MM.1S (cell line): ENCODE data around the gene UNC93A.

Source experiments
- DNase-seq: peaks from one replicate; pipeline ENCODE4 v3.0.0-alpha.2; 2015
- H2AFZ ChIP-seq: fragments of 300-600 bp; sonication (generic); 2 replicates; pipeline ENCODE4 v1.6.0; 2016; ENCODE audit warnings: antibody characterized with exemption, low read length
- H3F3A ChIP-seq: fragments of 300-600 bp; sonication (generic); 2 replicates; pipeline ENCODE4 v1.6.1; 2016; ENCODE audit warnings: mild to moderate bottlenecking, antibody characterized with exemption, low read length, moderate library complexity, mixed read lengths; ENCODE audit not compliant: insufficient read depth
- H3K27ac ChIP-seq: fragments of 300-600 bp; sonication (generic); 2 replicates; pipeline ENCODE4 v1.5.1; 2016; ENCODE audit warnings: mild to moderate bottlenecking, low read length
- H3K27me3 ChIP-seq: fragments of 300-600 bp; sonication (generic); replicated peaks from 2 replicates; pipeline ENCODE4 v1.6.0; 2016; ENCODE audit warnings: low read length; ENCODE audit not compliant: insufficient read depth
- H3K36me3 ChIP-seq: fragments of 300-600 bp; sonication (generic); replicated peaks from 2 replicates; pipeline ENCODE4 v1.6.1; 2016; ENCODE audit warnings: mild to moderate bottlenecking, low read length, mixed read lengths; ENCODE audit not compliant: insufficient read depth
- H3K4me1 ChIP-seq: fragments of 300-600 bp; sonication (generic); 2 replicates; pipeline ENCODE4 v1.6.1; 2016; ENCODE audit warnings: low read length, mixed read lengths
- H3K4me2 ChIP-seq: fragments of 300-600 bp; sonication (generic); 2 replicates; pipeline ENCODE4 v1.6.0; 2016; ENCODE audit warnings: low read depth, low read length
- H3K4me3 ChIP-seq: fragments of 300-600 bp; sonication (generic); 2 replicates; pipeline ENCODE4 v1.5.1; 2016; ENCODE audit warnings: low read length, mixed read lengths
- H3K79me2 ChIP-seq: fragments of 300-600 bp; sonication (generic); 2 replicates; pipeline ENCODE4 v1.6.1; 2016; ENCODE audit warnings: mixed run types, low read length, mixed read lengths
- H3K9ac ChIP-seq: fragments of 300-600 bp; sonication (generic); 2 replicates; pipeline ENCODE4 v1.6.1; 2016; ENCODE audit warnings: low read length, mixed read lengths
- H3K9me2 ChIP-seq: fragments of 300-600 bp; sonication (generic); replicated peaks from 2 replicates; pipeline ENCODE4 v1.6.1; 2016; ENCODE audit warnings: mild to moderate bottlenecking, low read length, mixed read lengths; ENCODE audit not compliant: insufficient read depth
- H3K9me3 ChIP-seq: fragments of 300-600 bp; sonication (generic); replicated peaks from 2 replicates; pipeline ENCODE4 v1.6.1; 2016; ENCODE audit warnings: mild to moderate bottlenecking, low read length, mixed read lengths; ENCODE audit not compliant: insufficient read depth
- H4K20me1 ChIP-seq: fragments of 300-600 bp; sonication (generic); 2 replicates; pipeline ENCODE4 v1.6.1; 2016; ENCODE audit warnings: mild to moderate bottlenecking, low read length, moderate library complexity, mixed read lengths; ENCODE audit not compliant: insufficient read depth
- CTCF ChIP-seq: fragments of 300-600 bp; sonication (generic); IDR thresholded peaks from 2 replicates; pipeline ENCODE4 v1.5.1; 2016; ENCODE audit warnings: antibody characterized with exemption, low read length, mixed read lengths
- EZH2 ChIP-seq: fragments of 300-600 bp; sonication (generic); optimal IDR thresholded peaks from 2 replicates; pipeline ENCODE3; 2017; ENCODE audit warnings: low read depth, mild to moderate bottlenecking, antibody characterized with exemption, low read length, mixed read lengths
- EZH2phosphoT487 ChIP-seq: fragments of 300-600 bp; sonication (generic); IDR thresholded peaks from 2 replicates; pipeline ENCODE4 v1.6.1; 2018; ENCODE audit warnings: antibody characterized with exemption, low read length

UNC93A gene

GRCh38 chr6:167327391-167327790, 36.3 kb downstream of the UNC93A start:
- H3K9ac ChIP-seq = no peak overlapping the region
- DNase-seq = no peak
- no peak overlapping the region for H2AFZ ChIP-seq
- no peak overlapping the region for H3K4me2 ChIP-seq
- no peaks in the 10 kb centered on the region for H3F3A ChIP-seq
- no peak overlapping the region for H3K4me3 ChIP-seq
- no peak for TF ChIP-seq EZH2
- no peak for TF ChIP-seq EZH2phosphoT487
- no peak for TF ChIP-seq CTCF
- H3K27ac ChIP-seq = no peak overlapping the region
- H3K9me3 ChIP-seq = no peaks in the 10 kb centered on the region
- H4K20me1 ChIP-seq = no peaks in the 10 kb centered on the region
- H3K79me2 ChIP-seq = no peaks in the 10 kb centered on the region
- no peaks in the 10 kb centered on the region for H3K4me1 ChIP-seq
- no peaks in the 10 kb centered on the region for H3K9me2 ChIP-seq
- H3K27me3 ChIP-seq = no peaks in the 10 kb centered on the region
- no peaks in the 10 kb centered on the region for H3K36me3 ChIP-seq

- DNase-seq = no peak
- no peak overlapping the region for H2AFZ ChIP-seq
- no peaks in the 10 kb centered on the region for H4K20me1 ChIP-seq
- H3K27me3 ChIP-seq = no peaks in the 10 kb centered on the region
- H3K4me2 ChIP-seq = no peak overlapping the region
- H3K9ac ChIP-seq = no peak overlapping the region
- no peaks in the 10 kb centered on the region for H3K9me3 ChIP-seq
- no peaks in the 10 kb centered on the region for H3K9me2 ChIP-seq
- H3K36me3 ChIP-seq = no peaks in the 10 kb centered on the region
- no peak for TF ChIP-seq EZH2phosphoT487
- TF ChIP-seq CTCF = no peak
- no peak for TF ChIP-seq EZH2
- no peak overlapping the region for H3K27ac ChIP-seq
- H3K79me2 ChIP-seq = no peaks in the 10 kb centered on the region
- H3K4me3 ChIP-seq = no peak overlapping the region
- no peaks in the 10 kb centered on the region for H3F3A ChIP-seq
- no peaks in the 10 kb centered on the region for H3K4me1 ChIP-seq
Measured at GRCh38 chr6:167328086-167328485, 37.0 kb downstream of the UNC93A start.

GRCh38 chr6:167329014-167329413, 37.9 kb downstream of the UNC93A start:
- Histone ChIP-seq H3K4me1 (no peaks in the 10 kb centered on the region), H3K79me2 (no peaks in the 10 kb centered on the region), H3K9me3 (no peaks in the 10 kb centered on the region), H3K9me2 (no peaks in the 10 kb centered on the region), H3K9ac (no peak overlapping the region), H3K27me3 (no peaks in the 10 kb centered on the region), H3K4me2 (no peak overlapping the region), H3K36me3 (no peaks in the 10 kb centered on the region), H3K27ac (no peak overlapping the region), H4K20me1 (no peaks in the 10 kb centered on the region), H2AFZ (no peak overlapping the region), H3F3A (no peaks in the 10 kb centered on the region), H3K4me3 (no peak overlapping the region)
- no peak for DNase-seq
- TF ChIP-seq CTCF (no peak), EZH2phosphoT487 (no peak), EZH2 (no peak)

- H3K79me2 ChIP-seq = no peaks in the 10 kb centered on the region
- no peak overlapping the region for H3K9ac ChIP-seq
- H3F3A ChIP-seq = no peaks in the 10 kb centered on the region
- no peaks in the 10 kb centered on the region for H3K4me1 ChIP-seq
- H3K27ac ChIP-seq = no peak overlapping the region
- H3K9me2 ChIP-seq = no peaks in the 10 kb centered on the region
- no peak for DNase-seq
- H3K4me3 ChIP-seq = no peak overlapping the region
- no peak for TF ChIP-seq CTCF
- TF ChIP-seq EZH2phosphoT487 = no peak
- TF ChIP-seq EZH2 = no peak
- H4K20me1 ChIP-seq = no peaks in the 10 kb centered on the region
- H3K4me2 ChIP-seq = no peak overlapping the region
- H3K9me3 ChIP-seq = no peaks in the 10 kb centered on the region
- no peaks in the 10 kb centered on the region for H3K36me3 ChIP-seq
- H3K27me3 ChIP-seq = no peaks in the 10 kb centered on the region
- H2AFZ ChIP-seq = no peak overlapping the region
Measured at GRCh38 chr6:167330750-167331149, 39.6 kb downstream of the UNC93A start.
